Neural cell (in vitro differentiated cells): ENCODE data around the gene CYP46A1. TPM values are rescaled to one million over a fixed set of nuclear protein-coding genes. Genes with fewer than 3 reads are reported as not detected.

Experiments
- H2AFZ ChIP-seq: fragments of 200-600, 300-800 bp; sonication (generic), shearing (Covaris generic); 2 replicates; pipeline ENCODE4 v1.6.0; 2014; ENCODE audit warnings: low read depth, mild to moderate bottlenecking, antibody characterized with exemption, low read length, moderate library complexity
- H3F3A ChIP-seq: fragments of 200-600 bp; shearing (Covaris generic); 2 replicates; pipeline ENCODE4 v1.6.1; 2016; ENCODE audit warnings: mild to moderate bottlenecking, moderate library complexity, mixed read lengths, antibody characterized with exemption, low read length; ENCODE audit not compliant: insufficient read depth, poor library complexity, severe bottlenecking
- H3K27ac ChIP-seq: fragments of 200-600, 300-800 bp; sonication (generic), shearing (Covaris generic); 2 replicates; pipeline ENCODE4 v1.5.1; 2014; ENCODE audit warnings: mild to moderate bottlenecking, low read length, moderate library complexity
- H3K27me3 ChIP-seq: fragments of 300-800, 200-600 bp; sonication (generic), shearing (Covaris generic); 2 replicates; pipeline ENCODE4 v1.6.0; 2014; ENCODE audit warnings: mild to moderate bottlenecking, low read depth, low read length, moderate library complexity; ENCODE audit not compliant: insufficient read depth
- H3K36me3 ChIP-seq: fragments of 300-800, 200-600 bp; sonication (generic), shearing (Covaris generic); 2 replicates; pipeline ENCODE4 v1.5.1; 2014; ENCODE audit warnings: mild to moderate bottlenecking, antibody characterized with exemption, low read length, moderate library complexity; ENCODE audit not compliant: insufficient read depth
- H3K4me2 ChIP-seq: fragments of 300-800, 200-600 bp; sonication (generic), shearing (Covaris generic); 2 replicates; pipeline ENCODE4 v1.6.0; 2014; ENCODE audit warnings: mild to moderate bottlenecking, low read length
- H3K4me3 ChIP-seq: fragments of 300-800, 200-600 bp; sonication (generic), shearing (Covaris generic); 2 replicates; pipeline ENCODE4 v1.5.1; 2014; ENCODE audit warnings: mild to moderate bottlenecking, low read length, moderate library complexity
- H3K79me2 ChIP-seq: fragments of 200-600 bp; shearing (Covaris generic); replicated peaks from 2 replicates; pipeline ENCODE4 v1.6.0; 2014; ENCODE audit warnings: mild to moderate bottlenecking, low read length, moderate library complexity; ENCODE audit not compliant: insufficient read depth
- H3K9ac ChIP-seq: fragments of 300-800, 200-600 bp; sonication (generic), shearing (Covaris generic); 2 replicates; pipeline ENCODE4 v1.6.1; 2016; ENCODE audit warnings: mild to moderate bottlenecking, low read length, mixed read lengths
- H3K9me2 ChIP-seq: fragments of 200-600 bp; shearing (Covaris generic); 2 replicates; pipeline ENCODE4 v1.6.1; 2016; ENCODE audit warnings: mild to moderate bottlenecking, low read length, mixed read lengths; ENCODE audit not compliant: insufficient read depth
- H3K9me3 ChIP-seq: fragments of 200-600, 300-800 bp; sonication (generic), shearing (Covaris generic); 2 replicates; pipeline ENCODE4 v1.6.1; 2016; ENCODE audit warnings: mild to moderate bottlenecking, mixed run types, low read length, moderate library complexity, mixed read lengths
- H4K20me1 ChIP-seq: fragments of 200-600 bp; shearing (Covaris generic); 2 replicates; pipeline ENCODE4 v1.6.1; 2016; ENCODE audit warnings: mild to moderate bottlenecking, mixed run types; ENCODE audit not compliant: insufficient read depth
- EP300 ChIP-seq: fragments of 450-650 bp; conservative IDR thresholded peaks from 2 replicates; pipeline ENCODE4 v1.6.1; 2014; ENCODE audit warnings: antibody characterized with exemption, mild to moderate bottlenecking, moderate library complexity; ENCODE audit not compliant: poor library complexity, severe bottlenecking
- EZH2 ChIP-seq: fragments of 200-600, 300-800 bp; shearing (Covaris generic), sonication (generic); IDR thresholded peaks from 2 replicates; pipeline ENCODE4 v1.6.1; 2014; ENCODE audit warnings: antibody characterized with exemption, low read length, borderline replicate concordance, mild to moderate bottlenecking; ENCODE audit not compliant: insufficient read depth, poor library complexity, severe bottlenecking
- MXI1 ChIP-seq: fragments of 450-650 bp; conservative IDR thresholded peaks from 2 replicates; pipeline ENCODE4 v1.6.1; 2014; ENCODE audit warnings: antibody characterized with exemption, mild to moderate bottlenecking; ENCODE audit not compliant: poor library complexity, severe bottlenecking
- POLR2AphosphoS5 ChIP-seq: IDR thresholded peaks from 2 replicates; pipeline ENCODE4 v1.6.1; 2012
- RAD21 ChIP-seq: fragments of 450-650 bp; conservative IDR thresholded peaks from 2 replicates; pipeline ENCODE4 v1.6.1; 2014; ENCODE audit warnings: antibody characterized with exemption, mild to moderate bottlenecking, moderate library complexity
- SMC3 ChIP-seq: fragments of 450-650 bp; conservative IDR thresholded peaks from 2 replicates; pipeline ENCODE4 v1.6.1; 2014; ENCODE audit warnings: antibody characterized with exemption, mild to moderate bottlenecking, moderate library complexity; ENCODE audit not compliant: poor library complexity
- TAF1 ChIP-seq: IDR thresholded peaks from 2 replicates; pipeline ENCODE4 v1.6.1; 2012; ENCODE audit warnings: low read depth
- polyA plus RNA-seq: library from polyadenylated mRNA; depleted of rRNA; stranded (reverse); fragments of >200 nt; gene quantifications from 2 replicates; pipeline ENCODE4 v1.2.3, GENCODE V29; 2014
- TF ChIP-seq, protein P1 (sequence below): fragments of 450-650 bp; IDR thresholded peaks from 2 replicates; pipeline ENCODE4 v1.5.1; 2014; ENCODE audit warnings: antibody characterized with exemption, mild to moderate bottlenecking, moderate library complexity; ENCODE audit not compliant: poor library complexity, severe bottlenecking
- TF ChIP-seq, protein P2 (sequence below): IDR thresholded peaks from 2 replicates; pipeline ENCODE4 v1.6.1; 2012; ENCODE audit warnings: borderline replicate concordance

Gene CYP46A1
- polyA plus RNA-seq, 1 donor from 2014 or later, result 5.4 TPM

DNA sequence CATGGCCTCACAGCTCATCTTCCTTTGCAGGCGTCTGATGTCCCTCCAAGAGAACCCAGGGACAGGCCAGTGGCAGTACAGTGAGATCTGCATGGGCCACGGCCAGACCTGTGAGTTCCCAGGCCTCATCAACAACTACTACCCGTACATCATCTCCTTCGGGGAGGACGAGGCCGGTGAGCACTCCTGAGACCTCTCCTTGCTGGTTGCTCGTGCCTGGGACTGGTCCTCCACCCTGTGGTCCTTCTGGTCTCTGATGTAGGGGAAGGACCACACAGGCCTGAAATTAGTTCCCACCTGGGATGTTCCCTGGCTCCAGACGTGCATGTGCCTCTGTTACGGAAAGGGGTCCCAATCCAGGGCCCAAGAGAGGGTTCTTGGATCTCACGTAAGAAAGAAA is 21.3 kb upstream of the CYP46A1 start:
- TF ChIP-seq EZH2, result no peak
- TF ChIP-seq, protein P1, sequence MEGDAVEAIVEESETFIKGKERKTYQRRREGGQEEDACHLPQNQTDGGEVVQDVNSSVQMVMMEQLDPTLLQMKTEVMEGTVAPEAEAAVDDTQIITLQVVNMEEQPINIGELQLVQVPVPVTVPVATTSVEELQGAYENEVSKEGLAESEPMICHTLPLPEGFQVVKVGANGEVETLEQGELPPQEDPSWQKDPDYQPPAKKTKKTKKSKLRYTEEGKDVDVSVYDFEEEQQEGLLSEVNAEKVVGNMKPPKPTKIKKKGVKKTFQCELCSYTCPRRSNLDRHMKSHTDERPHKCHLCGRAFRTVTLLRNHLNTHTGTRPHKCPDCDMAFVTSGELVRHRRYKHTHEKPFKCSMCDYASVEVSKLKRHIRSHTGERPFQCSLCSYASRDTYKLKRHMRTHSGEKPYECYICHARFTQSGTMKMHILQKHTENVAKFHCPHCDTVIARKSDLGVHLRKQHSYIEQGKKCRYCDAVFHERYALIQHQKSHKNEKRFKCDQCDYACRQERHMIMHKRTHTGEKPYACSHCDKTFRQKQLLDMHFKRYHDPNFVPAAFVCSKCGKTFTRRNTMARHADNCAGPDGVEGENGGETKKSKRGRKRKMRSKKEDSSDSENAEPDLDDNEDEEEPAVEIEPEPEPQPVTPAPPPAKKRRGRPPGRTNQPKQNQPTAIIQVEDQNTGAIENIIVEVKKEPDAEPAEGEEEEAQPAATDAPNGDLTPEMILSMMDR, result no peak
- no peak for TF ChIP-seq TAF1
- no peak for TF ChIP-seq MXI1
- TF ChIP-seq, protein P2, sequence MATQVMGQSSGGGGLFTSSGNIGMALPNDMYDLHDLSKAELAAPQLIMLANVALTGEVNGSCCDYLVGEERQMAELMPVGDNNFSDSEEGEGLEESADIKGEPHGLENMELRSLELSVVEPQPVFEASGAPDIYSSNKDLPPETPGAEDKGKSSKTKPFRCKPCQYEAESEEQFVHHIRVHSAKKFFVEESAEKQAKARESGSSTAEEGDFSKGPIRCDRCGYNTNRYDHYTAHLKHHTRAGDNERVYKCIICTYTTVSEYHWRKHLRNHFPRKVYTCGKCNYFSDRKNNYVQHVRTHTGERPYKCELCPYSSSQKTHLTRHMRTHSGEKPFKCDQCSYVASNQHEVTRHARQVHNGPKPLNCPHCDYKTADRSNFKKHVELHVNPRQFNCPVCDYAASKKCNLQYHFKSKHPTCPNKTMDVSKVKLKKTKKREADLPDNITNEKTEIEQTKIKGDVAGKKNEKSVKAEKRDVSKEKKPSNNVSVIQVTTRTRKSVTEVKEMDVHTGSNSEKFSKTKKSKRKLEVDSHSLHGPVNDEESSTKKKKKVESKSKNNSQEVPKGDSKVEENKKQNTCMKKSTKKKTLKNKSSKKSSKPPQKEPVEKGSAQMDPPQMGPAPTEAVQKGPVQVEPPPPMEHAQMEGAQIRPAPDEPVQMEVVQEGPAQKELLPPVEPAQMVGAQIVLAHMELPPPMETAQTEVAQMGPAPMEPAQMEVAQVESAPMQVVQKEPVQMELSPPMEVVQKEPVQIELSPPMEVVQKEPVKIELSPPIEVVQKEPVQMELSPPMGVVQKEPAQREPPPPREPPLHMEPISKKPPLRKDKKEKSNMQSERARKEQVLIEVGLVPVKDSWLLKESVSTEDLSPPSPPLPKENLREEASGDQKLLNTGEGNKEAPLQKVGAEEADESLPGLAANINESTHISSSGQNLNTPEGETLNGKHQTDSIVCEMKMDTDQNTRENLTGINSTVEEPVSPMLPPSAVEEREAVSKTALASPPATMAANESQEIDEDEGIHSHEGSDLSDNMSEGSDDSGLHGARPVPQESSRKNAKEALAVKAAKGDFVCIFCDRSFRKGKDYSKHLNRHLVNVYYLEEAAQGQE, result no peak
- no peaks in the 10 kb centered on the region for H3K36me3 ChIP-seq
- H3K9me3 ChIP-seq, result no peaks in the 10 kb centered on the region
- no peak overlapping the region for H3K4me2 ChIP-seq
- no peaks in the 10 kb centered on the region for H4K20me1 ChIP-seq
- H3K27me3 ChIP-seq, result no peaks in the 10 kb centered on the region
- H3K4me3 ChIP-seq, result no peak overlapping the region
- H2AFZ ChIP-seq, result no peak overlapping the region
- H3K9ac ChIP-seq, result no peak overlapping the region
- H3K9me2 ChIP-seq, result no peaks in the 10 kb centered on the region
- H3F3A ChIP-seq, result no peaks in the 10 kb centered on the region
- no peak overlapping the region for H3K27ac ChIP-seq
- H3K79me2 ChIP-seq, result no peaks in the 10 kb centered on the region

DNA sequence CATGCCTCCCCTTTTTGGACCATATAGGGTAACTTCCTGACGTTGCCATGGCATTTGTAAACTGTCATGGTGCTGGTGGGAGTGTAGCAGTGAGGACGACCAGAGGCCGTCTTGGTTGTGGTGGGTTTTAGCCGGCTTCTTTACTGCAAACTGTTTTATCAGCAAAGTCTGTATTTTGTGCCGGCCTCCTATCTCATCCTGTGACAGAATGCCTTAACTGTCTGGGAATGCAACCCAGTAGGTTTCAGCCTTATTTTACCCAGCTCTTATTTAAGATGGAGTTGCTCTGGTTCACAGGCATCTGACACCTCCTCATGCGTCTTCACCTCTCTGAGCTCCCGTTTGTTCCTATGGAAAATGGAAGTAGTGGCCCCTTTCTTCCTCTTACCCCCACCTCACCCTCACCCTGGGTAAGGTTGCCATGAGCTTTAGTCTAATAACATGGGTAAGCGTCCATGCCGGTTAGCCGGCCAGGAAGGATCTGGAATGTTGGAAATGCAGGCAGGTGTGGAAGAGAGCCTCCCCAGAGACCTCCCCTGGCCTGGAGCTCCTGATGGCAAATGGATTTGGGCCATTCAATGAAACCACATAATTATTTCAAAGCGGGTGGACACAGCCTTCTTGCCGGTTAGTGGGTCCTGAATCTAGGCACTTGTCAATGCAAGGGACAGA is 20.6 kb upstream of the CYP46A1 start:
- H3K9ac ChIP-seq, result no peak overlapping the region
- H3K27me3 ChIP-seq, result no peaks in the 10 kb centered on the region
- no peak overlapping the region for H3K27ac ChIP-seq
- no peaks in the 10 kb centered on the region for H3K79me2 ChIP-seq
- no peaks in the 10 kb centered on the region for H3K36me3 ChIP-seq
- no peak overlapping the region for H3K4me3 ChIP-seq
- no peaks in the 10 kb centered on the region for H4K20me1 ChIP-seq
- no peaks in the 10 kb centered on the region for H3K9me3 ChIP-seq
- H3K4me2 ChIP-seq, result no peak overlapping the region
- no peaks in the 10 kb centered on the region for H3F3A ChIP-seq
- no peaks in the 10 kb centered on the region for H3K9me2 ChIP-seq
- no peak overlapping the region for H2AFZ ChIP-seq
- TF ChIP-seq POLR2AphosphoS5, result no peak
- no peak for TF ChIP-seq MXI1
- no peak for TF ChIP-seq EZH2
- TF ChIP-seq RAD21, result no peak
- TF ChIP-seq, protein P1, result no peak
- TF ChIP-seq EP300, result no peak
- TF ChIP-seq, protein P2, result no peak
- no peak for TF ChIP-seq TAF1
- TF ChIP-seq SMC3, result no peak
